H9 (cell line): ENCODE results near the gene PITPNM3. TPM values are rescaled to one million over a fixed set of nuclear protein-coding genes. Genes with fewer than 3 reads are reported as not detected.

Experiments
- DNase-seq: peaks from one replicate; pipeline ENCODE4 v3.0.0-alpha.2; 2017
- H2AFZ ChIP-seq: one replicate; pipeline ENCODE4 v1.6.1; 2013; ENCODE audit warnings: mild to moderate bottlenecking, low read length, control low read depth, moderate library complexity
- H2AK5ac ChIP-seq: 2 replicates; pipeline ENCODE4 v1.6.1; 2013; ENCODE audit warnings: low read length, control low read depth, mixed read lengths; ENCODE audit not compliant: insufficient read length
- H2BK120ac ChIP-seq: one replicate; pipeline ENCODE4 v1.6.1; 2013; ENCODE audit warnings: low read depth, mild to moderate bottlenecking, low read length, control low read depth, inconsistent platforms; ENCODE audit not compliant: poor library complexity, severe bottlenecking
- H2BK12ac ChIP-seq: 2 replicates; pipeline ENCODE4 v1.6.1; 2013; ENCODE audit warnings: low read length, control low read depth, mixed read lengths, low read depth; ENCODE audit not compliant: insufficient read length
- H2BK15ac ChIP-seq: 2 replicates; pipeline ENCODE4 v1.6.1; 2013; ENCODE audit warnings: low read depth, low read length, control low read depth
- H2BK20ac ChIP-seq: one replicate; pipeline ENCODE4 v1.6.1; 2013; ENCODE audit warnings: low read depth, mild to moderate bottlenecking, low read length, control low read depth, inconsistent platforms; ENCODE audit not compliant: poor library complexity, severe bottlenecking
- H2BK5ac ChIP-seq: 2 replicates; pipeline ENCODE4 v1.6.1; 2013; ENCODE audit warnings: low read length, control low read depth, mixed read lengths; ENCODE audit not compliant: insufficient read length
- H3K14ac ChIP-seq: 2 replicates; pipeline ENCODE4 v1.6.1; 2013; ENCODE audit warnings: low read length, control low read depth; ENCODE audit not compliant: insufficient read depth
- H3K18ac ChIP-seq: 2 replicates; pipeline ENCODE4 v1.6.1; 2013; ENCODE audit warnings: low read depth, mild to moderate bottlenecking, mixed read lengths, low read length, control low read depth; ENCODE audit not compliant: insufficient read length
- H3K23ac ChIP-seq: 2 replicates; pipeline ENCODE4 v1.6.1; 2013; ENCODE audit warnings: low read length, control low read depth, mixed read lengths, low read depth; ENCODE audit not compliant: insufficient read length
- H3K23me2 ChIP-seq: 2 replicates; pipeline ENCODE4 v1.6.1; 2013; ENCODE audit warnings: low read depth, mild to moderate bottlenecking, mixed read lengths, low read length, control low read depth; ENCODE audit not compliant: insufficient read length, poor library complexity, severe bottlenecking
- H3K27ac ChIP-seq: 2 replicates; pipeline ENCODE4 v1.5.1; 2013; ENCODE audit warnings: low read length, control low read depth, mixed read lengths, low read depth; ENCODE audit not compliant: insufficient read length
- H3K27me3 ChIP-seq: 2 replicates; pipeline ENCODE4 v1.6.1; 2013; ENCODE audit warnings: low read length, control low read depth, inconsistent platforms; ENCODE audit not compliant: insufficient read depth
- H3K4ac ChIP-seq: 2 replicates; pipeline ENCODE4 v1.6.1; 2013; ENCODE audit warnings: low read depth, mild to moderate bottlenecking, control low read depth, inconsistent platforms, low read length, moderate library complexity
- H3K4me1 ChIP-seq: 2 replicates; pipeline ENCODE4 v1.6.1; 2013; ENCODE audit warnings: low read length, control low read depth, inconsistent platforms; ENCODE audit not compliant: insufficient read depth
- H3K4me2 ChIP-seq: 2 replicates; pipeline ENCODE4 v1.6.1; 2013; ENCODE audit warnings: low read length, control low read depth, mixed read lengths; ENCODE audit not compliant: insufficient read length, insufficient read depth
- H3K56ac ChIP-seq: 2 replicates; pipeline ENCODE4 v1.6.1; 2013; ENCODE audit warnings: low read depth, mild to moderate bottlenecking, mixed read lengths, low read length, control low read depth; ENCODE audit not compliant: insufficient read length
- H3K79me1 ChIP-seq: 2 replicates; pipeline ENCODE4 v1.6.1; 2013; ENCODE audit warnings: low read depth, mild to moderate bottlenecking, moderate library complexity, low read length, control low read depth, inconsistent platforms; ENCODE audit not compliant: insufficient read depth, poor library complexity, severe bottlenecking
- H3K79me2 ChIP-seq: 2 replicates; pipeline ENCODE4 v1.6.1; 2013; ENCODE audit warnings: low read length, control low read depth, inconsistent platforms; ENCODE audit not compliant: insufficient read depth
- H3K9ac ChIP-seq: 2 replicates; pipeline ENCODE4 v1.6.1; 2013; ENCODE audit warnings: low read length, control low read depth, mixed read lengths; ENCODE audit not compliant: insufficient read length; ENCODE audit errors: extremely low read depth
- H3K9me3 ChIP-seq: one replicate; pipeline ENCODE4 v1.6.1; 2013; ENCODE audit warnings: low read depth, low read length, inconsistent platforms; ENCODE audit not compliant: control insufficient read depth
- H3T11ph ChIP-seq: one replicate; pipeline ENCODE4 v1.6.1; 2013; ENCODE audit warnings: mild to moderate bottlenecking, low read length, control low read depth, inconsistent platforms
- H4K20me1 ChIP-seq: one replicate; pipeline ENCODE4 v1.6.1; 2013; ENCODE audit not compliant: control insufficient read depth, insufficient read length, insufficient read depth
- H4K5ac ChIP-seq: 2 replicates; pipeline ENCODE4 v1.6.1; 2013; ENCODE audit warnings: low read depth, mild to moderate bottlenecking, mixed read lengths, low read length, control low read depth; ENCODE audit not compliant: insufficient read length
- H4K8ac ChIP-seq: replicated peaks from 2 replicates; pipeline ENCODE4 v1.6.1; 2013; ENCODE audit warnings: low read length, control low read depth, mixed read lengths, low read depth; ENCODE audit not compliant: insufficient read length
- H4K91ac ChIP-seq: 2 replicates; pipeline ENCODE4 v1.6.1; 2013; ENCODE audit warnings: low read depth, mild to moderate bottlenecking, moderate library complexity, mixed read lengths, low read length, control low read depth; ENCODE audit not compliant: insufficient read length
- H3K27ac Mint-ChIP-seq, 3 experiments: 2 replicates in 2 of 3; 3 replicates in 1 of 3; pipeline ENCODE4 v1.8.0; 2020 to 2021; ENCODE audit warnings: mixed read lengths in 3 of 3, mild to moderate bottlenecking in 1 of 3, moderate library complexity in 1 of 3
- H3K27me3 Mint-ChIP-seq: 2 replicates; pipeline ENCODE4 v1.8.0; 2021; ENCODE audit warnings: low read depth, mild to moderate bottlenecking, moderate library complexity, mixed read lengths
- H3K36me3 Mint-ChIP-seq, 3 experiments: 2 replicates in 2 of 3; 3 replicates in 1 of 3; pipeline ENCODE4 v1.8.0; 2020 to 2021; ENCODE audit warnings: low read depth in 3 of 3, mixed read lengths in 3 of 3; ENCODE audit not compliant: insufficient read depth in 1 of 3
- H3K4me1 Mint-ChIP-seq, 2 experiments: 2 replicates each; pipeline ENCODE4 v1.8.0; 2020; ENCODE audit warnings: mixed read lengths in 2 of 2
- H3K4me3 Mint-ChIP-seq, 2 experiments: 2 replicates in 1 of 2; 3 replicates in 1 of 2; pipeline ENCODE4 v1.8.0; 2020 to 2021; ENCODE audit warnings: mild to moderate bottlenecking in 2 of 2, mixed read lengths in 2 of 2, moderate library complexity in 1 of 2
- H3K9me3 Mint-ChIP-seq, 2 experiments: 2 replicates in 1 of 2; 3 replicates in 1 of 2; pipeline ENCODE4 v1.8.0; 2020; ENCODE audit warnings: mild to moderate bottlenecking in 2 of 2, mixed read lengths in 2 of 2, moderate library complexity in 1 of 2
- CTCF ChIP-seq: fragments of 200-600 bp; sonication (generic); conservative IDR thresholded peaks from 3 replicates; pipeline ENCODE4 v1.8.0; 2021; ENCODE audit warnings: antibody characterized with exemption, mild to moderate bottlenecking
- WGBS: extraction: QIAGEN DNeasy Blood & Tissue Kit; methylation state at CpG from one replicate; pipeline ENCODE4 v1.1.7; 2013; ENCODE audit warnings: missing lambda C conversion rate, low lambda C conversion rate, mixed read lengths; ENCODE audit not compliant: insufficient read length; ENCODE audit errors: extremely low coverage; 5-methylcytosine and 5-hydroxymethylcytosine counted together
- total RNA-seq: library from RNA; stranded (reverse); gene quantifications from 2 replicates; pipeline ENCODE4 v1.2.1, GENCODE V29; 2021

Gene PITPNM3
- total RNA-seq, 1 experiment from 2014 or later, result 3.4 TPM

GRCh38 chr17:6487251-6488007, 68.9 kb downstream of the PITPNM3 start:
- DNase-seq, result no peak
- Histone ChIP-seq H3K18ac (no peak overlapping the region), H3T11ph (no peak overlapping the region), H4K5ac (no peak overlapping the region), H2BK20ac (no peak overlapping the region), H3K27me3 (no peaks in the 10 kb centered on the region), H4K91ac (no peak overlapping the region), H3K23me2 (no peaks in the 10 kb centered on the region), H2AFZ (no peak overlapping the region), H3K14ac (no peak overlapping the region), H4K8ac (no peak overlapping the region), H3K23ac (no peak overlapping the region), H3K79me1 (no peaks in the 10 kb centered on the region), H4K20me1 (no peaks in the 10 kb centered on the region), H2BK15ac (no peak overlapping the region), H2BK120ac (no peak overlapping the region), H3K4me2 (no peak overlapping the region), H2AK5ac (no peak overlapping the region), H2BK5ac (no peak overlapping the region), H2BK12ac (no peak overlapping the region), H3K9ac (no peak overlapping the region), H3K56ac (no peak overlapping the region), H3K4me1 (peaks cover 5% of the 10 kb centered on the region; the same call in 1 of the 2 replicates), H3K9me3 (no peaks in the 10 kb centered on the region), H3K4ac (no peak overlapping the region), H3K79me2 (no peaks in the 10 kb centered on the region), H3K27ac (no peak overlapping the region)
- no peak overlapping the region for H3K4me3 Mint-ChIP-seq
- peak overlapping the region in 1 of 3 experiments; percentile 82; a peak in 1 of 7 replicates for H3K27ac Mint-ChIP-seq
- WGBS, result no CpG with 5 or more reads among the region's 13 CpGs
- no peak for TF ChIP-seq CTCF
- H3K27me3 Mint-ChIP-seq, result no peaks in the 10 kb centered on the region
- H3K36me3 Mint-ChIP-seq, result peaks cover 0 to 2% (median 0%) of the 10 kb centered on the region in 3 experiments; a peak in 1 of 7 replicates
- no peaks in the 10 kb centered on the region for H3K9me3 Mint-ChIP-seq
- peaks cover 41 to 55% of the 10 kb centered on the region in 2 experiments for H3K4me1 Mint-ChIP-seq
